Breast epithelium (tissue), 4 donors: ENCODE data around the gene ZNF428. TPM values are rescaled to one million over a fixed set of nuclear protein-coding genes. Genes with fewer than 3 reads are reported as not detected.

Experiments used
- DNase-seq, 2 donors: peaks; one replicate each; pipeline ENCODE4 v3.0.0-alpha.2; 2019; ENCODE audit warnings: low spot score in 2 of 2
- H3K27ac ChIP-seq, 2 donors: fragments of 200-600 bp; sonication (generic) in 1 of 2; one replicate each; pipeline ENCODE4 v1.5.1; 2016 to 2019; ENCODE audit warnings: mild to moderate bottlenecking in 1 of 2
- H3K27me3 ChIP-seq, 2 donors: fragments of 200-600 bp; sonication (generic) in 1 of 2; one replicate each; pipeline versions ENCODE4 v1.5.1 to v1.6.0; 2017 to 2019; ENCODE audit warnings: control low read depth in 1 of 2, mild to moderate bottlenecking in 1 of 2
- H3K36me3 ChIP-seq: fragments of 200-600 bp; one replicate; pipeline ENCODE4 v1.5.1; 2019
- H3K4me1 ChIP-seq, 2 donors: fragments of 200-600 bp; sonication (generic); one replicate each; pipeline ENCODE4 v1.5.1; 2016 to 2019; ENCODE audit warnings: control low read depth in 1 of 2
- H3K4me3 ChIP-seq, 3 donors: fragments of 200-600 bp; sonication (generic); 1 replicate in 2 of 3; 2 replicates in 1 of 3; pipeline ENCODE4 v1.5.1; 2016 to 2019; ENCODE audit warnings: mild to moderate bottlenecking in 3 of 3, moderate library complexity in 2 of 3
- H3K9me3 ChIP-seq, 2 donors: fragments of 200-600 bp; sonication (generic) in 1 of 2; one replicate each; pipeline ENCODE4 v1.5.1; 2016 to 2019; ENCODE audit warnings: control low read depth in 1 of 2
- POLR2A ChIP-seq: fragments of 450-650 bp; IDR thresholded peaks from one replicate; pipeline ENCODE4 v1.6.1; 2016; ENCODE audit warnings: antibody characterized with exemption, mild to moderate bottlenecking, moderate library complexity
- POLR2AphosphoS5 ChIP-seq, 3 donors: sonication (generic); formaldehyde crosslinking; IDR thresholded peaks; one replicate each; pipeline ENCODE4 v1.6.1; 2017; ENCODE audit warnings: antibody characterized with exemption in 3 of 3
- intact Hi-C: fragments of 100-400 bp; cut with DNase I; formaldehyde crosslinking; loops from one replicate; pipeline ENCODE4 v1.15.1; 2023; ENCODE audit warnings: low total_unique reads
- total RNA-seq, 3 donors: library from RNA; depleted of rRNA; stranded (reverse); fragments of >200 nt; gene quantifications; one replicate each; pipeline ENCODE4 v1.1.0, GENCODE V29; 2016
- TF ChIP-seq, protein P1 (sequence below), 3 donors: fragments of 450-650 bp; IDR thresholded peaks; one replicate each; pipeline ENCODE4 v1.5.1; 2016 to 2017; ENCODE audit warnings: antibody characterized with exemption in 3 of 3, mild to moderate bottlenecking in 3 of 3, moderate library complexity in 3 of 3

The ZNF428 gene
- total RNA-seq, 3 donors from 2014 or later, result 24.7 to 31.1 (median 28.2) TPM

DNA sequence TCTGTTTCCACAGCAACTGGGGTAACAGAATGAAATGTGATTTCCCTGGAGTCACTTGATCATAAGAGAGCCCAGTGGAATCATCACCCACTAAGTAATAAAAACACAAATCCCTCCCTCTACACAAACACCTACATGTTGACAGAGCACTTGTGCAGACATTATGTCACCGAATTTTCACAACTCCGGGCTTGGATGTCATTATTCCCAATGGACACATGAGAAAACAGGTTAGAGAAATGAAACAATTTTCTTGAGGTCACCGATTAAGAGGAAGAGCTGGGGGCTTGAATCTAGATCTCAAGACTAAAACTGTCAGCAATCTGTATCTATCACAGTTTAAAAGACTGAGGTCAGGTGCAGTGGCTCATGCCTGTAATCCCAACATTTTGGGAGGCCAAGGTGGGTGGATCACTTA lies 47.2 kb downstream of the ZNF428 start:
- intact Hi-C loops, result no loop called here
- Histone ChIP-seq H3K9me3 (no peaks in the 10 kb centered on the region), H3K4me3 (no peak overlapping the region), H3K4me1 (peaks cover 0 to 7% of the 10 kb centered on the region in 2 donors), H3K27me3 (no peaks in the 10 kb centered on the region), H3K27ac (no peak overlapping the region), H3K36me3 (no peaks in the 10 kb centered on the region)
- TF ChIP-seq, protein P1, sequence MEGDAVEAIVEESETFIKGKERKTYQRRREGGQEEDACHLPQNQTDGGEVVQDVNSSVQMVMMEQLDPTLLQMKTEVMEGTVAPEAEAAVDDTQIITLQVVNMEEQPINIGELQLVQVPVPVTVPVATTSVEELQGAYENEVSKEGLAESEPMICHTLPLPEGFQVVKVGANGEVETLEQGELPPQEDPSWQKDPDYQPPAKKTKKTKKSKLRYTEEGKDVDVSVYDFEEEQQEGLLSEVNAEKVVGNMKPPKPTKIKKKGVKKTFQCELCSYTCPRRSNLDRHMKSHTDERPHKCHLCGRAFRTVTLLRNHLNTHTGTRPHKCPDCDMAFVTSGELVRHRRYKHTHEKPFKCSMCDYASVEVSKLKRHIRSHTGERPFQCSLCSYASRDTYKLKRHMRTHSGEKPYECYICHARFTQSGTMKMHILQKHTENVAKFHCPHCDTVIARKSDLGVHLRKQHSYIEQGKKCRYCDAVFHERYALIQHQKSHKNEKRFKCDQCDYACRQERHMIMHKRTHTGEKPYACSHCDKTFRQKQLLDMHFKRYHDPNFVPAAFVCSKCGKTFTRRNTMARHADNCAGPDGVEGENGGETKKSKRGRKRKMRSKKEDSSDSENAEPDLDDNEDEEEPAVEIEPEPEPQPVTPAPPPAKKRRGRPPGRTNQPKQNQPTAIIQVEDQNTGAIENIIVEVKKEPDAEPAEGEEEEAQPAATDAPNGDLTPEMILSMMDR (IDR thresholded peaks at IDR 0.05), result no peak
- TF ChIP-seq POLR2A (no peak), POLR2AphosphoS5 (IDR thresholded peaks at IDR 0.05) (no peak)
- no peak for DNase-seq

DNA sequence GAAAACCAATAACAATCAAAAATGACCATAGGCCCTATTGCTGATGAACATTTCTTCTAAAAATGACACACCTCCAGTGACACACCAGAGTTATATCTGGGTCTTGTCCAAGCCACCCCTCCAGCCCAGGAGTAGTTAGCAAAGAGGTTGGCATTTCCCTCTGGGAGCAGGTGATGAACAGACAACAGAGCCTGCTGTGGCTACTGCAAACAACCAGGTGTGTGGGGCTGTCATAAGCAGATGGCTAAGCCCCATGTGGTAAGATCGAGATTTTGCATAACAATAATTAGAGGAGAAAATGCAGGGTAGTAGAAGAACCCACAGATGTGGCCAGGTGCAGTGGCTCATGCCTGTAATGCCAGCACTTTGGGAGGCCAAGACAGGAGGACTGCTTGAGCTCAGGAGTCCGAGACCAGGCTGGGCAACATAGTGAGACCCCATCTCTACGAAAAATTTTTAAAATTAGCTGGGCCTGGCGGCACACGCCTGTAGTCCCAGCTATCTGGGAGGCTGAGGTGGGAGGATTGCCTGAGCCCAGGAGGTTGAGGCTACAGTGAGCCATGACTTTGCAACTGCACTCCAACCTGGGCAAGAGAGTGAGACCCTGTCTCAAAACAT lies 49.1 kb downstream of the ZNF428 start:
- no peak for DNase-seq
- Histone ChIP-seq H3K9me3 (no peaks in the 10 kb centered on the region), H3K4me1 (peaks cover 0 to 7% of the 10 kb centered on the region in 2 donors), H3K4me3 (no peak overlapping the region), H3K27me3 (no peaks in the 10 kb centered on the region), H3K36me3 (no peaks in the 10 kb centered on the region), H3K27ac (no peak overlapping the region)
- TF ChIP-seq, protein P1 (IDR thresholded peaks at IDR 0.05), result no peak
- TF ChIP-seq POLR2AphosphoS5 (IDR thresholded peaks at IDR 0.05), result no peak
- no peak for TF ChIP-seq POLR2A
- intact Hi-C loops, result no loop called here

DNA sequence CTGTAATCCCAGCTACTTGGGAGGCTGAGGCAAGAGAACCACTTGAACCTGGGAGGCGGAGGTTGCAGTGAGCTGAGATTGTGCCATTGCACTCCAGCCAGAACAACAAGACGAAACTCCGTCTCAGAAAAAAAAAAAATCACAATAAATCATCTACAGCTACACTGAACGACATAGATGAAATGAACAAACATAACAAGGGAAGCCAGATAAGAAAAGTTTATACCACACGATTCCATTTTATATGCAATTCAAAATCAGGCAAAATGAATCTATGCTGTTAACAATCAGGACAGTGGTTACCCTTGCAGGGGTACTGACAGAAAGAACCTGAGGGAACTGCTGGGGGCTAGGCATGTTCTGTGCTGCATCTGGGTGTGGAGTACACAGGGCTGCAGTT lies 49.8 kb downstream of the ZNF428 start:
- Histone ChIP-seq H3K27ac (no peak overlapping the region), H3K4me1 (peaks cover 0 to 4% of the 10 kb centered on the region in 2 donors), H3K4me3 (no peak overlapping the region), H3K27me3 (no peaks in the 10 kb centered on the region), H3K36me3 (no peaks in the 10 kb centered on the region), H3K9me3 (no peaks in the 10 kb centered on the region)
- no peak for TF ChIP-seq POLR2AphosphoS5 (IDR thresholded peaks at IDR 0.05)
- TF ChIP-seq, protein P1 (IDR thresholded peaks at IDR 0.05), result no peak
- TF ChIP-seq POLR2A, result no peak
- no peak for DNase-seq
- intact Hi-C loops, result no loop called here

DNA sequence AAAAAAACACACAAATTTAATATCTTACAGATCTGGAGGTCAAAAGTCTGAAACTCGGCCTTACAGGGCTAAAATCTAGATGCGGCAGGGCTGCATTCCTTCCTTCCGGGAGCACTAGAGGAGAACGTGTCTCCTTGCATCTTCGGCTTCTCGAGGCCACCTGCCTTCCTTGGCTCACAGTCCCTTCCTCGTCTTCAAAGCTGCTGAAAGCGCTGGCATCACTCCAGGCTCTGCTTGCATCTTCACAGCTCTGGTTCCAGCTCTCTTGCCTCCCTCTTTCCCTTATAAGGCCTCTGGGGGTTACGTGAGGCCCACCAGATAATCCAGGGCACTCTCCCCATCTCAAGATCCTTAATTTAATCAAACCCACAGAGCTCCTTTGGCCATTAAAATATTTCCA lies 54.6 kb downstream of the ZNF428 start:
- intact Hi-C loops, result no loop called here
- TF ChIP-seq, protein P1 (IDR thresholded peaks at IDR 0.05), result no peak
- no peak for TF ChIP-seq POLR2A
- no peak for TF ChIP-seq POLR2AphosphoS5 (IDR thresholded peaks at IDR 0.05)
- H3K36me3 ChIP-seq, result no peaks in the 10 kb centered on the region
- no peak overlapping the region for H3K4me3 ChIP-seq
- H3K9me3 ChIP-seq, result no peaks in the 10 kb centered on the region
- no peak for DNase-seq
- no peaks in the 10 kb centered on the region for H3K4me1 ChIP-seq
- no peak overlapping the region for H3K27ac ChIP-seq
- no peaks in the 10 kb centered on the region for H3K27me3 ChIP-seq

DNA sequence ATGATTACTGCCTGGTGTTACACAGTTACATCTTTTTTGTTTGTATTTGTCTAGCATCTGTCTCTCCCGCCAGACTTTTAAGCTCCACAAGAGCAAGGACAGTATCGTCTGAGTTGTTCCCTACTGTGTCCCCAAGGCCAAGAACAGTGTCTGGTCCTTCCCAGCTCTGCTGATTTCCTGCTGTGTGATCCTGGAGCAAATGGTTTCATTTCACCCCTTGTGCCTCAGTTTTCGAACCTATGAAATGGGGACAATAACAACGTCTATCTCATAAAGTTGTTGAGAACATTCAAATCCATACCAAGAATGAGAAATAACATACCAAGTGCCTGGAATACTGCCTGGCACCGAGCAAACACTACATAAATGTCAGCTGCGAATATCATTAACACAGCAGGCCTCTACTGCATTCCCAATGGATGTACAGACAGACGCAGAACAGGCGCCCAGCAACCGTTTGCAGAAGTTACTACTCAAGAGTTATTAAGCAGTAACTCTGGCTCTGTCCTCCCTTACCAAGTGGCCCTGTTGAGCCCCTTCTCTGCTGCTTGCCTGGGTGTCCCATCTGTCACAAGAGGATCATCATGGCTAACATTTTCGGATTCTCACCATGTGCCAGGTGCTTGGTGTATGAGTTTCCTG lies 55.5 kb downstream of the ZNF428 start:
- no peaks in the 10 kb centered on the region for H3K9me3 ChIP-seq
- H3K27ac ChIP-seq, result no peak overlapping the region
- TF ChIP-seq, protein P1 (IDR thresholded peaks at IDR 0.05), result no peak
- TF ChIP-seq POLR2A (no peak), POLR2AphosphoS5 (IDR thresholded peaks at IDR 0.05) (no peak)
- no peak overlapping the region for H3K4me3 ChIP-seq
- H3K4me1 ChIP-seq, result no peaks in the 10 kb centered on the region
- no peaks in the 10 kb centered on the region for H3K36me3 ChIP-seq
- intact Hi-C loops, result no loop called here
- no peaks in the 10 kb centered on the region for H3K27me3 ChIP-seq
- no peak for DNase-seq
